ENCODE data around the gene HPCAL4. TPM values are rescaled to one million over a fixed set of nuclear protein-coding genes. Genes with fewer than 3 reads are reported as not detected.
A peak's percentile ranks its signal among the peaks of the same experiment; 100 is the strongest.

Gene HPCAL4
- total RNA-seq = 2.8 TPM
- long read RNA-seq, full-length matches to known transcripts = 4 of 5 reads
- long read RNA-seq, partial matches to known transcripts = 0 of 5 reads
- long read RNA-seq, other reads (novel, unspliced or antisense) = 1 of 5 reads

GRCh38 chr1:39691383-39692151 lies at the start of gene HPCAL4:
HPCAL4 (minus strand) TSS chr1:39691433; CDS start chr1:39684603, 6,830 bp downstream.
- intact Hi-C loops (cut with DNase I) = no loop called here
- ATAC-seq (ENCODE audit: poor library complexity) = peak; percentile 98

DNA sequence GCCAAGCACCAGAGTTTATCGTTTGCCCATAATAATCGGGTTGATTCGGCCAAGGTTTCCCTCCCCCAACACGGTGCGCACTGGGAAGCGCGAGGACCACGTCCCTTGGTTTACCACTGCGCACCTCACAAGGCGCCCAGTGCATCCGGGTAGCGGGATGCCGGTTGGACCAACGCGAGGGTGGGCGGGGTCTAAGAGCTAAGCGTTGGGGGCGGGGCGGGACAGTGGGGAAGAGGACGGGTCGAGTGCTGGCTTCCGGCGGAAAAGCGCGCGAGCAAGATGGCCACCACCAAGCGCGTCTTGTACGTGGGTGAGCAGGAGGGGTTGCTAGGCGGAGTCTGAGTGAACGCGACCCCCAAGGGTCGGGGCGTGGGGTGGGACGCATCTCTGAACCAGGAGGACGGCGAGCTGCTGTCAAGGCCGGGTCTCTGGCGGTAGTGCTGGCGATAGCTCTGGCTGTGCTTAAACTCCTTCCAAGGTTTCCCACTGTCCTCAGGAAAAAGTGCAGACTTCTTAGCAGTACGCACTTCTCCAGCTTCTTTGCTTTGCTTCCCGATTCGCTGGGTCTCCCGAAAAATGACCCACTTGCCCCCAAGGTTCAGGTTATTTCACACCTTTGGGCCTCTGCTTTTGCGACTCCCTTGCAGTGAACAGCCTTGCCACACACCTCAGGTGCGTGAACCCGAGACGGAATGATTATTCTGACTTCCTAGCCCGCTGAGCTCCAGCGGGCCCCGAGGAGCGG lies 47.6 kb upstream of the HPCAL4 start, which contains the start of gene PPIE:
TSS of gene PPIE (plus strand) at position 261 of the 745 bp plus-strand sequence. CDS start at position 280, 19 bp downstream.
- peak; percentile 98 for DNase-seq
- peak; percentile 99 for ATAC-seq (ENCODE audit: poor library complexity)
- intact Hi-C loops (cut with DNase I) = no loop called here

More at GRCh38 chr1:39691383-39692151, at the start of gene HPCAL4:
- peak; percentile 92 for DNase-seq

- DNase-seq = no peak
- ATAC-seq (ENCODE audit: poor library complexity) = no peak
- intact Hi-C loops (cut with DNase I) = no loop called here
Measured at GRCh38 chr1:39737546-39738169, 46.4 kb upstream of the HPCAL4 start.

DNA sequence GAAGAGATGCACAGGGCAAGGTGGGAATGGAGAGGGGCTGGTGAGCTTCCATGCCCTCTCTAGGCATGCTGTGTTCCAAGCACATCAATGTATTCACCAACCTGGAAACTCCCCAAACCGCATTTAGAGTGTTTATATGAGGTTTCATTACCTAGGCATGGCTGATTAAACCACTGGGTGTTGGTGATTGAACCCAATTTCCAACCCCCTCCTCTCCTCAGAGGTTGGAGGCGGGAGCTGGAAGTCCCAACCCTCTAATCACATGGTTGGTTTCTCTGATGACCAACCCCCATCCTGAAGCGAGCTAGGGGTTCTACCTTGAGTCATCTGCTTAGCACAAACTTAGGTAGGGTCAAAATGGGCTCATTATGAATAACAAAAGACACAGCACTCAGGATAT lies 44.5 kb upstream of the HPCAL4 start:
- no peak for DNase-seq
- ATAC-seq (ENCODE audit: poor library complexity) = no peak
- intact Hi-C loops (cut with DNase I) = no loop called here

- peak; percentile 43 for DNase-seq
- peak; percentile 73 for ATAC-seq (ENCODE audit: poor library complexity)
- intact Hi-C loops (cut with DNase I) = no loop called here
Measured at GRCh38 chr1:39733161-39733560, 41.9 kb upstream of the HPCAL4 start.

- intact Hi-C loops (cut with DNase I) = no loop called here
- ATAC-seq (ENCODE audit: poor library complexity) (no peak), DNase-seq (no peak)
Measured at GRCh38 chr1:39732730-39733129, 41.5 kb upstream of the HPCAL4 start.

GRCh38 chr1:39729842-39730241 lies 38.6 kb upstream of the HPCAL4 start:
- ATAC-seq (ENCODE audit: poor library complexity) (no peak), DNase-seq (no peak)
- intact Hi-C loops (cut with DNase I) = no loop called here

- ATAC-seq (ENCODE audit: poor library complexity) = no peak
- DNase-seq = no peak
- intact Hi-C loops (cut with DNase I) = no loop called here
Measured at GRCh38 chr1:39729030-39729429, 37.8 kb upstream of the HPCAL4 start.

GRCh38 chr1:39727932-39728317 lies 36.7 kb upstream of the HPCAL4 start:
- no peak for ATAC-seq (ENCODE audit: poor library complexity)
- no peak for DNase-seq
- intact Hi-C loops (cut with DNase I) = no loop called here

GRCh38 chr1:39727221-39727931 lies 36.1 kb upstream of the HPCAL4 start:
- DNase-seq (no peak), ATAC-seq (ENCODE audit: poor library complexity) (no peak)
- intact Hi-C loops (cut with DNase I) = no loop called here

GRCh38 chr1:39726600-39726999 lies 35.4 kb upstream of the HPCAL4 start:
- no peak for ATAC-seq (ENCODE audit: poor library complexity)
- intact Hi-C loops (cut with DNase I) = no loop called here

GRCh38 chr1:39722495-39722894 lies 31.3 kb upstream of the HPCAL4 start:
- DNase-seq (no peak), ATAC-seq (ENCODE audit: poor library complexity) (no peak)
- intact Hi-C loops (cut with DNase I) = no loop called here

More at GRCh38 chr1:39726600-39726999, 35.4 kb upstream of the HPCAL4 start:
- DNase-seq = no peak

DNA sequence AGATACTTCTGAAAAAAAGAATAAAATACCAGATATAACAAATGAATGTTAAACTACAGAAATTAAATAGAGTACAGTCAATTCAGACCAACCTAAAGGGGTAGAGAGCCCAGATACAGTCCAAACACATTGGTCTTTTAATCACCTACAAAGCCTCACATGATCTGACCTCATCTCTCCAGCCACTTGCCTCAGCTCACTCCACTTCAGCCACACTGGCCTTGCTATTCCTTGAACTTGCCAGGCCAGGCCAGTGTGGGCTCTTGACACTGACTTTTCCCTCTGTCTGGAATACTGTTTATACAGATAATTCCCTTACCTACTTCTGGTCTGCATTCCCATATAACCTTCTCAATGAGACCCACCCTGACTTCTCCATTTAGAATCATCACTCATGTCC lies 30.4 kb upstream of the HPCAL4 start:
- intact Hi-C loops (cut with DNase I) = no loop called here
- no peak for ATAC-seq (ENCODE audit: poor library complexity)
- no peak for DNase-seq

GRCh38 chr1:39720094-39720999 lies 29.1 kb upstream of the HPCAL4 start:
- ATAC-seq (ENCODE audit: poor library complexity) (peak; percentile 74), DNase-seq (no peak)
- intact Hi-C loops (cut with DNase I) = no loop called here

DNA sequence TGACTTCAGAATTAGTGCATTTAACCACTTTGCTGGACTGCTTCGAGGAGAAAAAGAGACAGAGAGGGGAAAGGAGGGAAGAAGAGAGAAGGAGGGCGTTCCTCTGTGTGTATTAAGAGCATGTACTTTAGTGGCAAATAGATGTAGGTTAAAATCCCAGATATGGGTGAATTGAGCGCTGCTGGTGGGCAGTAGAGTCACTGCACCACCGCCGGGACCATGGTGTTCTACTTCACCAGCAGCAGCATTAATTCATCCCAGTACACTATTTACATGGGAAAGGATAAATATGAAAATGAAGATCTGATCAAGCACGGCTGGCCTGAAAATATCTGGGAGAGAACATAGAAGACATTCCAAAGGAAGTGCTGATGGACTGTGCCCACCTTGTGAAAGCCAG lies 26.6 kb upstream of the HPCAL4 start:
- ATAC-seq (ENCODE audit: poor library complexity) (no peak), DNase-seq (no peak)
- intact Hi-C loops (cut with DNase I) = loop anchor here (2.0 to 5.0 kb wide), 2 partner anchors 61 to 111 kb away; no protein-coding TSS in a partner anchor

DNA sequence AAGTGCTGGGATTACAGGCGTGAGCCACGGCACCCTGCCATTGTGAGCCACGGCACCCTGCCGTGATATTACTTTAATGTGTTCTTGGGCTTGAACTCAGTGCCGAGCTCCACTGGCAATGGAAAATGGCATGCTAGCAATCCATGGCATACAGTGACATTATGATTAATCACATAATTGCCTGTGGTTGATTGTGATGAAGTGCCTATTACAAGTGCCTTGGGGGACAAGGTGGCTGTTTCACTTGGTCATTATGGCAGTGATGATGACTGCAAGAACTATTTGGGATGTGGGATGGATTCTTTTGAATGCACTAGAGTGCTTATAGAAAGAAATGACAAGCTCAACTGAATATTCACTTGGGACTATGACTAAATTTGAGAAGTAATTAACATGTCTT lies 22.3 kb upstream of the HPCAL4 start:
- no peak for ATAC-seq (ENCODE audit: poor library complexity)
- intact Hi-C loops (cut with DNase I) = no loop called here
- no peak for DNase-seq

DNA sequence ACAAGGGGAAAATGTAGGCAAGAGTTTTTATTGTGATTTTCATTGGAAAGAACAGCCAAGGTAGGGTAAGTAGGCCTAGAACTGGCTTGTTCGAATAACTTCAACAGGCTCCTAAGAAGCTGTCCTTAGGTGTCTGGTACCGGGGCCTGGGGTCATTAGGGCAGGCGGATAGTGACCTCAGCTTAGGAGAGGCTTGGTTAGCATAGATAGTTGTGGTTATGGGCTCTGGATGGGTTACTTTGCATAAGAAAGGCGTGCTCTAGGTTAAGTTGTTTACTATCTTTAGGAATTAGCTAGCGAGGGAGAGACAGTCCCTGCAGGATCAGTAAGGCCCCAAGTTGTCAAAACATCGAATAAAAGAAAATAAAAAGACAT lies 20.7 kb upstream of the HPCAL4 start:
- intact Hi-C loops (cut with DNase I) = no loop called here
- DNase-seq = no peak
- no peak for ATAC-seq (ENCODE audit: poor library complexity)

All from Right ventricle myocardium superior (tissue), 1 donor.